ENCODE results near the gene SEMA3E. TPM values are rescaled to one million over a fixed set of nuclear protein-coding genes. Genes with fewer than 3 reads are reported as not detected.
A peak's percentile ranks its signal among the peaks of the same experiment; 100 is the strongest.

Gene SEMA3E
- total and polyA plus RNA-seq, 9 of the 15 experiments (the other 6 are each of a cell fraction or from before 2014, with no cell fraction given): 0.01 to 1.4 (median 0.14) TPM; not detected in 2

GRCh38 chr7:83469076-83469475 is 179.9 kb downstream of the SEMA3E start:
- H3K4me1 ChIP-seq (replicated peaks in 1 of 2; ENCODE audit: control insufficient read depth in 2 of 2, insufficient read depth in 2 of 2, low read length in 2 of 2): no peaks in the 10 kb centered on the region
- H3K79me2 ChIP-seq (ENCODE audit: control insufficient read depth, insufficient read depth, low read length): no peaks in the 10 kb centered on the region
- no peak overlapping the region for H3K27ac ChIP-seq (ENCODE audit: extremely low read depth, low read depth, low read length)
- H2AFZ ChIP-seq (ENCODE audit: low read depth, low read length): no peak overlapping the region
- intact Hi-C loops (cut with micrococcal nuclease): no loop called here
- H3K4me2 ChIP-seq (ENCODE audit: insufficient read depth, low read length): no peak overlapping the region
- in situ Hi-C loops (cut with MboI): no loop called here
- WGBS (ENCODE audit: insufficient coverage, low coverage, missing lambda C conversion rate): 5% methylated on average over 2 of the region's 2 CpGs
- no peak overlapping the region for H3K4me3 ChIP-seq
- DNase-seq (ENCODE audit: extremely low read depth in 1 of 4, low spot score in 3 of 4) (no peak), FAIRE-seq (no peak), ATAC-seq (no peak)
- no peak overlapping the region for H3K9ac ChIP-seq (ENCODE audit: insufficient read depth in 1 of 2, low read depth in 2 of 2, low read length in 2 of 2)
- H4K20me1 ChIP-seq (replicated peaks; ENCODE audit: control insufficient read depth, insufficient read depth, low read length): no peaks in the 10 kb centered on the region
- no peak for TF ChIP-seq ZEB2 (IDR thresholded peaks at IDR 0.05)
- H3K9me3 ChIP-seq (replicated peaks; ENCODE audit: control insufficient read depth, insufficient read depth, low read depth, low read length): peaks cover 1% of the 10 kb centered on the region; the same call in 1 of the 2 replicates
- H3K36me3 ChIP-seq (ENCODE audit: control insufficient read depth, insufficient read depth, low read length): no peaks in the 10 kb centered on the region
- CTCF ChIA-PET (ENCODE audit: low intra/inter-chr PET ratio): no interaction called here
- H3K27me3 ChIP-seq (ENCODE audit: control insufficient read depth in 2 of 2, insufficient read depth in 2 of 2, low read length in 2 of 2): no peaks in the 10 kb centered on the region
- BruUV-seq (replicated peaks): no TSS peak
- POLR2A ChIA-PET: no interaction called here
- H3K9me1 ChIP-seq (ENCODE audit: control insufficient read depth, insufficient read depth, low read length): no peaks in the 10 kb centered on the region

GRCh38 chr7:83468251-83468739 is 180.6 kb downstream of the SEMA3E start:
- WGBS (ENCODE audit: insufficient coverage, low coverage, missing lambda C conversion rate): 3% methylated on average over 2 of the region's 2 CpGs
- ATAC-seq (peak; percentile 65), DNase-seq (ENCODE audit: extremely low read depth in 1 of 4, low spot score in 3 of 4) (peak; percentile 10 to 57 (median 18)), FAIRE-seq (no peak)
- intact Hi-C loops (cut with micrococcal nuclease) (no loop called here), in situ Hi-C loops (cut with MboI) (no loop called here)
- Histone ChIP-seq H3K79me2 (ENCODE audit: control insufficient read depth, insufficient read depth, low read length) (no peaks in the 10 kb centered on the region), H3K9me3 (replicated peaks; ENCODE audit: control insufficient read depth, insufficient read depth, low read depth, low read length) (peaks cover 1% of the 10 kb centered on the region; the same call in 1 of the 2 replicates), H3K27ac (ENCODE audit: extremely low read depth, low read depth, low read length) (no peak overlapping the region), H2AFZ (ENCODE audit: low read depth, low read length) (no peak overlapping the region), H4K20me1 (replicated peaks; ENCODE audit: control insufficient read depth, insufficient read depth, low read length) (no peaks in the 10 kb centered on the region), H3K36me3 (ENCODE audit: control insufficient read depth, insufficient read depth, low read length) (no peaks in the 10 kb centered on the region), H3K27me3 (ENCODE audit: control insufficient read depth in 2 of 2, insufficient read depth in 2 of 2, low read length in 2 of 2) (no peaks in the 10 kb centered on the region), H3K9me1 (ENCODE audit: control insufficient read depth, insufficient read depth, low read length) (no peaks in the 10 kb centered on the region), H3K4me1 (replicated peaks in 1 of 2; ENCODE audit: control insufficient read depth in 2 of 2, insufficient read depth in 2 of 2, low read length in 2 of 2) (no peaks in the 10 kb centered on the region), H3K9ac (ENCODE audit: insufficient read depth in 1 of 2, low read depth in 2 of 2, low read length in 2 of 2) (no peak overlapping the region), H3K4me3 (no peak overlapping the region), H3K4me2 (ENCODE audit: insufficient read depth, low read length) (no peak overlapping the region)
- ChIA-PET CTCF (ENCODE audit: low intra/inter-chr PET ratio) (no interaction called here), POLR2A (no interaction called here)
- BruUV-seq (replicated peaks): no TSS peak
- TF ChIP-seq ZNF764 (CRISPR knock-in tag; IDR thresholded peaks at IDR 0.05; ENCODE audit: low read depth) (no peak), NR2C1 (IDR thresholded peaks at IDR 0.05) (no peak), NR2C1 (tag; IDR thresholded peaks at IDR 0.05) (no peak), DDX20 (tag; IDR thresholded peaks at IDR 0.05; ENCODE audit: low read depth) (no peak), MAFF (IDR thresholded peaks at IDR 0.05; ENCODE audit: low read length) (peak; percentile 76), CHD2 (IDR thresholded peaks at IDR 0.05; ENCODE audit: low read depth, low read length) (no peak), ZNF778 (CRISPR knock-in tag; IDR thresholded peaks at IDR 0.05) (no peak), ZNF766 (CRISPR knock-in tag; conservative IDR thresholded peaks at IDR 0.05) (no peak), BACH1 (tag; IDR thresholded peaks at IDR 0.05) (peak; percentile 66; the same call in 1 of the 2 replicates), CUX1 (CRISPR knock-in tag; IDR thresholded peaks at IDR 0.05) (no peak), TAF9B (IDR thresholded peaks at IDR 0.05; ENCODE audit: partially characterized antibody) (peak; percentile 66)
